ENCODE measurements around the gene PRSS22. TPM values are rescaled to one million over a fixed set of nuclear protein-coding genes. Genes with fewer than 3 reads are reported as not detected.

The PRSS22 gene
- total RNA-seq, 4 donors from 2014 or later = not detected

- in situ Hi-C loops (cut with MboI; ENCODE audit: low sequenced_read_pairs in 4 of 4) = no loop called here
- H3K27me3 ChIP-seq = peaks cover 3 to 9% (median 4%) of the 10 kb centered on the region in 3 donors
- no peak for DNase-seq
Observed at GRCh38 chr16:2825049-2825742, 32.8 kb downstream of the PRSS22 start.

GRCh38 chr16:2824626-2825025 is 33.3 kb downstream of the PRSS22 start:
- intact Hi-C loops (cut with DNase I; ENCODE audit: low total_unique reads) = no loop called here

More at GRCh38 chr16:2825049-2825742, 32.8 kb downstream of the PRSS22 start:
- Histone ChIP-seq H3K4me3 (no peak overlapping the region), H3K27ac (no peak overlapping the region), H3K36me3 (no peaks in the 10 kb centered on the region), H3K9me3 (no peaks in the 10 kb centered on the region), H3K4me1 (no peaks in the 10 kb centered on the region)
- no peak for ATAC-seq
- no peak for TF ChIP-seq CTCF (IDR thresholded peaks at IDR 0.05 in 4 of 5, conservative IDR thresholded peaks at IDR 0.05 in 1 of 5)
- no peak for TF ChIP-seq POLR2A (IDR thresholded peaks at IDR 0.05)
- intact Hi-C loops (cut with DNase I; ENCODE audit: low total_unique reads) = no loop called here

GRCh38 chr16:2822496-2822895 is 35.5 kb downstream of the PRSS22 start:
- TF ChIP-seq CTCF (IDR thresholded peaks at IDR 0.05 in 4 of 5, conservative IDR thresholded peaks at IDR 0.05 in 1 of 5) (no peak), POLR2A (IDR thresholded peaks at IDR 0.05) (no peak)
- no peak for ATAC-seq
- H3K27me3 ChIP-seq = peaks cover 0 to 2% (median 0%) of the 10 kb centered on the region in 3 donors
- no peak overlapping the region for H3K4me3 ChIP-seq
- no peak overlapping the region for H3K27ac ChIP-seq
- H3K4me1 ChIP-seq = no peaks in the 10 kb centered on the region
- no peaks in the 10 kb centered on the region for H3K9me3 ChIP-seq
- no peak for DNase-seq
- intact Hi-C loops (cut with DNase I; ENCODE audit: low total_unique reads) = no loop called here
- in situ Hi-C loops (cut with MboI; ENCODE audit: low sequenced_read_pairs in 4 of 4) = no loop called here
- no peaks in the 10 kb centered on the region for H3K36me3 ChIP-seq

More at GRCh38 chr16:2824626-2825025, 33.3 kb downstream of the PRSS22 start:
- H3K27ac ChIP-seq = no peak overlapping the region
- in situ Hi-C loops (cut with MboI; ENCODE audit: low sequenced_read_pairs in 4 of 4) = no loop called here
- peaks cover under 1 to 7% (median 4%) of the 10 kb centered on the region in 3 donors for H3K27me3 ChIP-seq
- DNase-seq = no peak
- H3K4me3 ChIP-seq = no peak overlapping the region
- no peaks in the 10 kb centered on the region for H3K9me3 ChIP-seq
- no peaks in the 10 kb centered on the region for H3K36me3 ChIP-seq
- H3K4me1 ChIP-seq = no peaks in the 10 kb centered on the region
- TF ChIP-seq CTCF (IDR thresholded peaks at IDR 0.05 in 4 of 5, conservative IDR thresholded peaks at IDR 0.05 in 1 of 5) (no peak), POLR2A (IDR thresholded peaks at IDR 0.05) (no peak)
- no peak for ATAC-seq

GRCh38 chr16:2822158-2822495 is 35.8 kb downstream of the PRSS22 start:
- DNase-seq = no peak
- H3K27me3 ChIP-seq = peaks cover 0 to 5% (median 0%) of the 10 kb centered on the region in 3 donors
- H3K27ac ChIP-seq = no peak overlapping the region
- in situ Hi-C loops (cut with MboI; ENCODE audit: low sequenced_read_pairs in 4 of 4) (no loop called here), intact Hi-C loops (cut with DNase I; ENCODE audit: low total_unique reads) (no loop called here)
- TF ChIP-seq CTCF (IDR thresholded peaks at IDR 0.05 in 4 of 5, conservative IDR thresholded peaks at IDR 0.05 in 1 of 5) (no peak), POLR2A (IDR thresholded peaks at IDR 0.05) (no peak)
- H3K9me3 ChIP-seq = no peaks in the 10 kb centered on the region
- no peaks in the 10 kb centered on the region for H3K36me3 ChIP-seq
- ATAC-seq = no peak
- no peak overlapping the region for H3K4me3 ChIP-seq
- no peaks in the 10 kb centered on the region for H3K4me1 ChIP-seq
